NCI-H1930 (cell line): Measurements from ENCODE around the gene SNX7.
A peak's percentile ranks its signal among the peaks of the same experiment; 100 is the strongest.

ENCODE experiments used
- DNase-seq, 2 experiments: peaks; one replicate each; lab custom pipeline; 2025; lab: John Stamatoyannopoulos, UW

SNX7 gene, protein sequence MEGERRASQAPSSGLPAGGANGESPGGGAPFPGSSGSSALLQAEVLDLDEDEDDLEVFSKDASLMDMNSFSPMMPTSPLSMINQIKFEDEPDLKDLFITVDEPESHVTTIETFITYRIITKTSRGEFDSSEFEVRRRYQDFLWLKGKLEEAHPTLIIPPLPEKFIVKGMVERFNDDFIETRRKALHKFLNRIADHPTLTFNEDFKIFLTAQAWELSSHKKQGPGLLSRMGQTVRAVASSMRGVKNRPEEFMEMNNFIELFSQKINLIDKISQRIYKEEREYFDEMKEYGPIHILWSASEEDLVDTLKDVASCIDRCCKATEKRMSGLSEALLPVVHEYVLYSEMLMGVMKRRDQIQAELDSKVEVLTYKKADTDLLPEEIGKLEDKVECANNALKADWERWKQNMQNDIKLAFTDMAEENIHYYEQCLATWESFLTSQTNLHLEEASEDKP

DNA sequence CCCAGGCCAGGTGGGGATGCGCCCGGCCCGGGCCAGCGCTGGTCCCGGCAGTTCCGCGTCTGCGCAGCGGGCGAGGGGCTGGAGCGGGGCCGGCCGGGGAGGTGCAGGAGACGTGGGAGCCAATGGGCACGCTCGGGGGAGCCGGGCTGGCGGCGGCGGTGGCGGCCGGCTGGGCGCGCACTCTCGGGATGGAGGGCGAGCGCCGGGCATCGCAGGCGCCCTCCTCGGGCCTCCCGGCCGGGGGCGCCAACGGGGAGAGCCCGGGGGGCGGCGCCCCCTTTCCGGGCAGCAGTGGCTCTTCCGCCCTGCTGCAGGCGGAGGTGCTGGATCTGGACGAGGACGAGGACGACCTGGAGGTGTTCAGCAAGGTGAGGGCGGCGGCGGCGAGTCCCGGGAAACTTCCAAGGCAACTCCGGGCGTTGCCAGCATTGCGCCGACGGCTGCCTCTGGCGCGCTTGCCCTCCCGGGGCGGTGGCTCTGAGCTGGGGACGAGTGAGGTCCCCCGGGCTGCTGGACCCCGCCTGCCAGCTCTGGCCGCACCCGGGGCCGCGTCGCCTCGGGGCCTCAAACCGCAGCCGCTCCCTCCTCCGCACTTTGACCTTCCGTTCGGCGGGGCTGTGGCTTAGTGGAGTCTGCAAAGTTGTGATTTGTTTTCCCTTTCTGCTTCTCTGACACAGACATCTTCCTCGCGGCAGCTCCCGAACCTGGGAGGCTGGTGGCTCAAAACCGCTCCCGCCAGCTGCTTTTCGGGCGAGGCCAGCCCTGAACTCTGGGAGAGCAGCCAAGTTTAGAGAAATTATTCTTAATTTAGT lies at the start of gene SNX7:
SNX7 (plus strand) TSS at position 178 of the 812 bp plus-strand sequence; CDS start at position 189, 11 bp downstream.
- DNase-seq = peak; percentile 68 to 76

DNA sequence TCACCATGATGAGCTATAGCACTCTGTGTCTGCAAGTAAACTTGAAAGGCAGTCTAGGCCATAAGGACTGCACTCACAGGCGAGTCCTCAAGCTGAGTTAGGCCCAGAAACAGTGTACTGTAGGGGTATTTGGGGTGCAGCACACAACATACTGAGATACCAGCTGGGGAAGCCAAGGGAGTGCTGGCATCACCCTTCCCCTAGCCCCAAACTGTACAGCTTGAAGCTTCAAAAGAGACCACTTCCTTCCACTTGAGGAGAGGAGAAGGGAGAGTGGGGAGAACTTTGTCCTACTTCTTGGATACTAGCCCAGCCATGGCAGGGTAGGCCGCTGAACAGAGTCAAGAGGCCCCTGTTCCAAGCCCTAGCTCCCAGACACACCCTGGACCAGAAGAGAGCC lies 24.2 kb upstream of the SNX7 start:
- DNase-seq = no peak

DNA sequence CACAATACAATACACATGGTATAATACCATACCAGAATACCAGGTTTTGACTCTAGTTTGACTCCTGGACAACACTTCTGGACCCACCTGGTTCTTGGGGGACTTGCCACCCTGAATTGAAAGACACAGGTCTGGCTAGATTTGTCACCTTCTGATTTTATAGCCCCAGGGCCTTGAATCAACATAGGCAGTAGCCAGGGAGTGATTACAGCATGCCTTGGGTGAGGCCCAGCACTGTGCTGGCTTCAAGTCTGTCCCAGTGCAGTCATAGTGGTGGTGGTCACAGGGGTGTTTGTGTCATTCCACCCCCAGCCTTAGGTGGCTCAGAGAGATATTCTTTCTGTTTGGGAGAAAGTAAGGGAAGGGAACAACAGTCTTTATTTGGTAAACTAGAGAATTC lies 23.3 kb upstream of the SNX7 start:
- no peak for DNase-seq

DNA sequence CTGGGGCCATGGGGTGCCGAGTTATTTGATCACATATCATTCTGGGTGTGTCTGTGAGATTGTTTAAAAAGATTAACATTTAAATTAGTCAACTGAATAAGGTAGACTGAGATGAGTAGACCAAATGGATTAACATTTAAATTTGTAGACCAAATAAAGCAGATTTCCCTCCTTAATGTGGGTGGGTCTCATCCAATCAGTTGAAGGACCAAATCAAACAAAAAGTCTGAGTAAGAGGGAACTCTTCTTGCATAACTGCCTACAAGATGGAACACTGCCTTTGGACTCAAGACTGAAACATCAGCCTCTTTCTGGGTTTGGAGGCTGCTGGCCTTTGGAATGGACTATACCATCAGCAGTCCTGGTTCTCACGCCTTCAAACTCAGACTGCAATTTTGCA lies 17.0 kb upstream of the SNX7 start:
- DNase-seq = no peak

DNA sequence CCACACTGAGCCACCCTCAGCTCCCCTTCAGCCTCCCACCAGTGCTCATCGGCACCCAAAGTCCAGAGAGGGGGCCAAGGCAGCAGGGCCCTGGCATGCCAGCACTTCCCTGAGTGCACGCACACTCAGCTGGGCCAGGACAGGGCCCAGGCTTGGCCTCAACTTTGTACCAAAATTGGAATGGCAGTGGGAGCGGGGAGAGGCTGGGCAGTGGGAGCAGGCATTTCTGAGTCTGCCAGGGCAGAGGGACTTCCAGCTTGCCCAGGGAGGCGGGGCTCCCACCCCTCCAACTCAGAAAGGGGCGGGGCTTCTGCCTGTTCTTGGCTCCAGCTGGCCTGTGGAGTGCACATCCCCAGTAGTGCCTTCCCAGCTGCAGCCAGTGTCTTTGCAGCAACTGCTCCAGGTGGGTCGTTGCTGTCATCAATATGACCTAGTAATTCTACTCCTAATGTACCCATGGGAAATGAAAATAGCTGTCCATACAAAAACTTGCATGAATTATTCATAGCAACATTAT lies 10.3 kb upstream of the SNX7 start:
- no peak for DNase-seq

DNA sequence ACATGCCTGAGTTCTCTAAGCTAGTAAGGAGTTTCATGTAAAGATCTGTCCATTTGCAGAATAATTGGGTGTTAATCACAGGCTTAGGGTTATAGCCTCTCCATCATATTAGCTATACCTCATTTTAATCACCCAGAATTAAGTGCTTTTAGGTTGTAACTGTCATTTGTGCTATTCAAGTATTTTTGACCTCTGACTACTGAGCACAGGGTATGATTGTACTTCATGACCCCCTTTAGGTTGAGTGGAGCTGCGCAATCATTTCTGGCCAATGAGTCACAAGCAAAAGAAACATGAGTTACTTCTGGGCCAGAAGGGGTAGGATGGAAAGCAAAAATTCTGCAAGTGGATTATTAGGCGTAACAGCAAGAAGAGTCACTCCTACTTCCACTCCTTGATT lies 8.4 kb upstream of the SNX7 start:
- DNase-seq = no peak

DNA sequence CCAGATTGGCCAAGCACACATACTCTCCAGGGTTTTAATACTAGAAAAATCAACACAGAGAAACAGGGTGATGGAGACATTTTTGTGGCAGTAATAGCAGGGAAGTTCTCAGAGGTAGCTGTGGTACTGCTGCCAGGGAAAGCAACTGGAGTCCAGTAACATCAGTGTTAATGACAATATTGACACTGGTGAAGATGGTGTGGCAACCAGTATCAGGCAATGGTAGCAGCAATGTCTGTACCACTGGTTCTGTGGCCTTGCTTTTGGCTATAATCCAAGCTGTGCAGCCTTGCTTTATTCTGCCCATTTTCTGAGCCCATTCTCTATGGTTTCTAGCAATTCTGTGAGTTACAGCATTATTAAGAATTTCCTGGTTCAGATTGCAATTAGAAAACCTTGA lies 1.6 kb upstream of the SNX7 start:
- no peak for DNase-seq

DNA sequence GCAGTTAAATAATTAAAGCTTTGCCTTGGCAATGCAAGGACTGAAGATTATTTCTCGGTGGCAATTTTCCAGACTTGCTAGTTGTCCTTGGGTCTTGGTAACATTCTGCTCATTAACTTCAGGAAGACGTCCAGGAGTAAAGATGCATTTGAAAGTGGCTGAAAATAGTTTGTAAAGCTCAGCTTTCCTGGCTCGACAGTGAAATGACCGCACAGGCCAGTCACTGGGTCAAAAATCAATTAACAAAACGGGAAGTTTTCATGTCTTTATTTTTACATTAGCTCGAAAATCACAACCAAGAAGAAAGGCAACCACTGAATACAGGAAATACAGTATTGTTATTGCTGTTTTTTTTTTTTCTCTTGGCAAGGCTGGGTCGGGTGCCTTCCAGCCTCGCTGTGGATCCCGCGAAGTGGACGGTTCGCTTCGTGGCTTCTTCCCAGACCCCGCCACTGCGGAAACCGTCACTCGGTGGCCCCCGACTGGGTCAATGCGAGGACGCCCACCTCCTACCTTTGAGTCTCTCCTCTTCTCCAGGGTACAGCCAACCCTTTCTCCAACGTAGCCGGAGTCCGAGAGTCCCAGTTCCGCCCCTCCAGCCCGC lies 479 bp upstream of the SNX7 start:
- DNase-seq = no peak

DNA sequence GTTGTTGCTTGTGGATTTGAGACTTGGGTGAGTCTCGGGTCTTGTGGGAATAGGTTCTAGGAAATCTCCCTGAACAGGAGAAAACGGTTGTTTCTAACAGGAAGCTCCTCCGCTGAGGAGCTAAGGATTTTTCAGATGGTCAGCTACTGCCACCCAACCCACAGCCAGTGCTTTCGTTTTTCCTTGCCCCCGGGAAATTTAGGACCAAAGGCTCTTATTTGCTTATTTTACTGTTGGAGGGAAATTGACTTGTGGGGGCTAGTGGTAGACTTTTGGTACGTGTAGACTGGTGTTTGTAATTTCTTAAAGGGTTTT lies 792 bp downstream of the SNX7 start:
- DNase-seq = no peak

DNA sequence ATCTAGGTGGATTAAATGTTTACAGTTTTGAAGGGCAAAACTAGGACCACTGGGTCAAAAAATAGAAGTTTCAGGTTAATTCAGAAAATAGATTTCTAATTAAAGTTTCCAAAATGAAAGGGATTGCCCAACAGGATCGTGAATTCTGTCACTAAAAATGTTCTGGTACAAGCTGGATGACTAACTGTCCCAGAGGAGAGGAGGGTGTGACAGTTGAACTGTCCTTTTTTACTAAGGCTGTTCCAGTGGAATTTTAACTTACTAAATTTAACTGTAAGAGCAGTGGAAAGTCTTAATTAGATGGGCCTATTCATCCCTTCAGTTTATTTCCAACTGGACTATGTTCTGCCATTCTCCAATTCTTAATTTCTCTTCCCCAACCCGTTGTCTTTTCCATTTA lies 7.2 kb downstream of the SNX7 start:
- DNase-seq = no peak

DNA sequence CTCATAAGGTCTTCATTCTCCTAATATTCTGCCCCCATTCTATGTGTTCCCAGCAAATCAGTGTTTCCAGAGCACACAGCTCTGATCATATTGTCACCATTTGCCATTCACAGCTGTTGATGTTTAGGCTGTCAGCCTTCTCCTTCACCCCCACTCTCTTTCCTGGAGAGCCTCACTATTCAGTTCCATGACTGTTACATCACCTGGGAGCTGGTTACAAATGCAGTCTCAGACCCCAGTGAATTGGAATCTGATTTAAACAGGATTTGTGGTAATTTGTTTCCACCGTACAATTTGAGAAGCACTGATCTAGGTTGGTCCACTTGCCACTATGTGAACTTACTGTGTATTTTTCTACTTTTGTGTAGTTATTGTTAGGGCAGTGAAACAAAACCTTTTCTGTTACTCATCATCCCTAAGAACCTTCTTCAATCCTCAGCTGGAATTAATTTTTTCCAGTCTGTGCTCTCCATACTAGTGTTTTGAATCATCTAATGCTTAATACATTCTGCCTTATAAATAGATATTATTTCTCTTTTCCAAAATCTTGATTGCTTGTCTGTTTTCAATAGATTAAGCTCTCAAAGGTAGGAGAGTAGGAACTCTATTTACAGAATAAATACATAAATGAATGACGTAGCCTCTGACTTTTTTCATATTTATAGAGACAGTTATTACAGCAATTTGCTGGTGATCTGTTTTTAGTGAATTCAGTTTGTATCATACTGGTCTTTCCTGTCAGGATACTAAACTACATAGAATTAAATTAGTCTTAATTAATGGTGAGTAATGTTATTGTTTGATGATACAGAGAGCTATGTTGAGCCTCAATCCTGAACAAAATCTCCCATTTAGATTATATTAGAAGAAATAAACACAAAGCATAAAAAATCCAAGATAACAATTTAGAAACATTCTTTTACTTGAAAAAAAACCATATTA lies 8.1 kb downstream of the SNX7 start:
- no peak for DNase-seq

DNA sequence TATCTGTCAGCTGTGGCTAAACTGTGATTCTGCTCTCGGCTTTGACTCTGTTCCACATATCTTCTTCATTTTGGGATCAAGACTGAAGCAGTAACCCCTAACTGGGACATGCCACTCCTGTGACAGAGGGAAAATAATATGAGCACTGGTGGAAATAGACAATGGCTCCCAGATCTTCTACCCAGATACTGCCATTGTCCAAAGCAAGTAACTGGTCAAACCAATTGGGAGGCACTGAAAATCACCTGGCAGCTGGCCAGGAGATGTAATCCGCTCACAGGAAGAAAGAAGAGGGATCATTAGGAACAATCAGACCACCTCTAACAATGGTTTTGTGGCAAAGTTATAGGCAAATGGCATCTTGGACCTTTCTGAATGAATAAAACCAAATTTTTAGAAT lies 10.7 kb downstream of the SNX7 start:
- DNase-seq = no peak

DNA sequence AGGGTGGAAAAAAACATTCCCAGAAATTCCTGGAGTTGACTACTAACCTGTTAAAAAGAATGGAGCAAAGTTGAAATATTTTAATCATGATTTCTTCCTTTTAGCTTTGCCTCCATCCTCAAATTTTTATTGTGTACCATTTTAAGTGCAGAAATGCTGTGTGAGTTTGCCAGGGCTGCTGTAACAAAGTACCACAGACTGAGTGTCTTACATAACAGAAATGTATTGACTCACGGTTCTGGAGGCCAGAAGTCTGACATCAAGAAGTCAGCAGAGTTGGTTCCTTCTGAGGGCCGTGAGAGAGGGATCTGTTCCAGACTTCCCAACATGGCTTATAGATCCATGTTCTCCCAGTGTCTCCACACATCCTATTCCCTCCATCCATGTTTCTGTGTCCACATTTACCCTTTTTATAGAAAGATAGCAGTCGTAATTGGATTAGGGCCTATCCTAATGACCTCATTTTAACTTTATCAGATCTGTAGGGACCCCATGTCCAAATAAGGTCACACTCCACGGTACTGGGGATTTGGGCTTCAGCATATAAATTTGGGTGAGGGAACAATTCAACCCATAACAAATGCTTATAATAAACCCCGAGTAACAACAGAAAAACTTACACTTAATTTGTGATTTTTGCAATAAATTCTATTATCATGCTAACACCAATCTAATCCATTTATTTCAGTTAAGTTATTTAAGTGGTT lies 12.7 kb downstream of the SNX7 start:
- DNase-seq = no peak

DNA sequence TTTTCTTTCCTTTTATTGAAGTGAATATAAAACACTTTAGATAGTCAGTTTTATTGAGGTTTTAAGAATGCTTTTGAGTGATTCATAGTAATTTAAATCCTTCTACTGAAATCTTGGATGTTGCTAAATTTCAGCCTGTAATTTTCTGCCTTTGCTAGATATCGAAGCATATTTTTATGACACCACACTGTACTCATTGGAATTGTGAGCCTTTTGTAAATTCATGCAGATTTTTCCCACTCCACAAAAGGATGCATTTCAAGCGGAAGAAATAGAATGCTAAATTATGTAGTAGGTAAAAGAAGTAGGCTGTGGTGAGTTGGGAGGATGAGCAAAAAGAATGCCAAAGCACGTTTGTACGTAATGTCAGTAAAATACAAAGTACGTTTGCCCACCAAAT lies 13.8 kb downstream of the SNX7 start:
- DNase-seq = no peak

DNA sequence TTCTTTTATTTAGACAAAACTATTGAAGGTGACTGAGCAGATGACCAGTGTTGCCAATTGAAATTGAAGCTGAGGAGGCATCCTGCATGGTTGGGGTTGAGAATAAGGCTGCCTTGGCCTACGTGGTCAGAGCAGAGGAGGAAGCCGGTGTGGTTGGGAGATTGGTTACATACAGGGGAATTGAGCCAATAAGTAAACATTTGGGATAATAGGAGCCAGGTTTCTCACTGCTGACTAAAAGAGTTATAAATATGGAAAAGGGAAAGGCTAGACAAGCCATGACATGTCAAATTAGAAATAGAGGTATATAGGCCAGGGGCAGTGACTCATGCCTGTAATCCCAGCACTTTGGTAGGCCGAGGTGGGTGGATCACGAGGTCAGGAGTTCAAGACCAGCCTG lies 15.8 kb downstream of the SNX7 start:
- DNase-seq = no peak

DNA sequence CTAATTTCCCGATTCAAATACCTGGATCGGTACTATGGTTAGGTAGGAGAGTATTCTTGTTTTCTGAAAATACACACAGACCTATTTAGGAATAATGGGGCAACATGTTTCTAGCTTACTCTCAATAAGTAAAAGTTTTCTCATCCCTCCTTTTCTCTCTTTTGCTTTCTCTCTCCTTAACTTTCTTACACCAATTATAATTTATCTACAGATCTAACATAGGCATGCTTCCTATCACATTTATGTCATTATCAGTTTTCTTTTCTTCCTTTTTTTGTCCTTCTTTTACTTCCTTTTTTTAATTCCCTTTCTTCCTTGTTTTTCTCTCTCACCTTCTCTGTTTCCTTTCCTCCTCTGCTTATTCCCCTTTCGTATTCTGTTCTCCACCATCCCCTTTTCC lies 20.3 kb downstream of the SNX7 start:
- no peak for DNase-seq

DNA sequence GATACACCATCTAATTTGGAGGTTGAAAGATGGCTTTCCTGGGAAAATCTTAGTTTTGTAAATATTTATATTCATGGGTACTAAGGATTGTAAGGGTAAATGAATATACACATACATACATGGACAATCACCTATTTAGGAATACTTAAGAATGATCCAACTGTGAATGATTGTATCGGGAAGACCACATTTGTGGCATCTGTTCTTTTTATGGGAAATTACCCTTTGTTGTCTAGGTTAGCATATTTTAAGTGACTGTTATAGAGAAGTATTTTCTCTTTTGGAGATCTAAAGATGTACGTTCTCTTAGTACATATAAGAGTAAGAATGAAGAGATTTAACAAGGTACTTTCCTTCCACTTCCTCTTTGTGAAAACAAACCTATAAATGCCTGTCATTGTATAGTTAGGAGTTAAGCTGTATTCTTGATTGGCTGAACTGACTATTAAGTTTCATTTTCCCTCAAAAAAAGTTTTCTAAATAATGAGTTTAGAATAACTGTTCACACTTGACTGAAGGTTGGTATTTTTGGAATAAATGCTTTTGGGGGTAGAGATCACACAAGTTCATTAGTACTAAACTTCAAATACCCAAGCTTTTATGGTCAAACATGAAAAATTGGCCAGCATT lies 26.7 kb downstream of the SNX7 start:
- no peak for DNase-seq

DNA sequence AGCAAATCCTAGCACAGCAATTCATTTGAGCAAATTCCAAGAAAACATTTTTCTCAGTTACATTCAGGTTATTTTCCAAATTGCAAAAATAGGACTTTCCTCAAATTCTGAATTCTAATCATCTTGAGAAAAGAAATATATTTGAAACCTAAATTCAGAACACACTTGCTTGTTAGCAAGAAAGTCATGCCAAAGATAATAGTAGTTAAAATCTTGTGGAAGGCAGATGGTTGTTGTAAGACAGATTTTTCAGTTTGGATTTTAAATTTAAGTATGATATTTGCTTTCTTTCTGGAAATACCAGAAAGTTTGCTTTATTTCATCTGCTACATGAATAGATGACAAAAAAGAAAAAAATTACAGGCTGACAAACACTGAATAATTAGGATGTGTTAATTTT lies 29.1 kb downstream of the SNX7 start:
- no peak for DNase-seq

DNA sequence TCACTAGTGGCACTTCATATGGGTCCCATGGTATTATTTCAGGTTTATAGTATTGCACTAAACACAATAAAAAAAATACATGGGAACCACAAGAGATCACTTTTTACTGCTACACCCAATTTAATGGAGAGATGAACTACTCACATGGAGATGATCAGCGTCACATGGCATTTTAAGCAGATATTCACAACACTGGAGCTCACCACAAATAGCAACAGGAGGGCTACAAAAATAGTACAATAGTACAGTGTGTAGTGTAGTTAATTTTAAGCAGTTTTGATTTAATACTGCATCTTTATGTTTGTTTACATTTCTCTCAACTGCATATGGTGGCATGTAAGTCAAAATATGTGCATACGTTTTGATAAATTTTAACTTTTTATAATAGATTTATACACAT lies 31.0 kb downstream of the SNX7 start:
- no peak for DNase-seq

DNA sequence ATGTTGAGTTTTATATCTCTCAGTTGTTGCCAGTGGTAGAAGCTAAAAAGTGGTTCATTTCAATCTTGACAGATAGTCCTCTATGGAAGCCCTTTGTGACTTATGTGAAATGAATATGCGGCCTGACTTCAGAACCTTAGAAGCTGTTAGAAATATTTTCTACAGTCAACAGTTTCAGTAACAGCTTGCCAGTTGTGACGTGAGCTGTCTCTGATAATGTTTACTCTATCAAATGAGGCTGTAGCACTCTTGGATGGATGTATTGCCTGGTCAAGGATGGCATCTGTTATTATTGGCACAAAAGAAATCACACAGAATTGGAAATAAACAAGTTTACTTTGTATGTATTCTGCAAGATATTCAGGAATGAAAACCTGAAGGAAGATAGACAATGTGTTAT lies 31.9 kb downstream of the SNX7 start:
- no peak for DNase-seq

DNA sequence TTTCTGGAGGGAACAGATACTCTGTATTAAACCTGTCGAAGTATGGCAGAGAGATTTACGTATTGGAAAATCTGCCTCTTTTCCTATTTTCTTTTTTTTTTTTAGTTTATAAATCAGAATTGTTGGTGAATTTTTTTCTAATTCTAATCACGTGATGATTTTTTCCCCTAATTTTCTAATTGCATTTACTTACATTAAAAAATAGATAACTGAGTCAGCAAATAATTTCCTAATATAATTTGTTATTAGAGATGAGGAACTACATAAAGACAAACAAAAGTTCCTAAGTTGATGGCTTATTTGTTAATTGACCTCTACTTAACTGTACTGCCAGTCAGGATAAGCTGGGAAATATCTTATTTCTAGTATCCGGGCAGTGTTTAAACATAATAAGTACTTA lies 34.6 kb downstream of the SNX7 start:
- DNase-seq = no peak
